Endothelial cell of umbilical vein (primary cell): ENCODE results near the gene COL5A1. TPM values are rescaled to one million over a fixed set of nuclear protein-coding genes. Genes with fewer than 3 reads are reported as not detected.

Experiments used
- BruUV-seq: library from RNA; stranded (reverse); fragments of 400-500 nt; replicated peaks from 2 replicates; lab custom pipeline; 2021; lab: Mats Ljungman, UMichigan
- CTCF ChIA-PET: fragments of 300-600, 350-600 bp; sonication (Branson Sonifier 250); formaldehyde crosslinking; loops from one replicate; lab custom pipeline; 2021; ENCODE audit warnings: antibody characterized with exemption, inconsistent platforms; lab: Charles Lee
- POLR2A ChIA-PET: fragments of 300-600, 350-600 bp; sonication (Branson Sonifier 250); formaldehyde crosslinking; loops from one replicate; lab custom pipeline; 2021; ENCODE audit warnings: antibody characterized with exemption, inconsistent platforms; lab: Charles Lee
- DNase-seq: peaks from one replicate; pipeline ENCODE4 v3.0.0-alpha.2; 2011; ENCODE audit warnings: low read depth, low spot score
- FAIRE-seq: peaks from 2 replicates; lab custom pipeline; 2011; peaks lifted over from hg19 to GRCh38; lab: Jason Lieb, UNC
- H2AFZ ChIP-seq: 2 replicates; pipeline ENCODE4 v1.6.0; 2012; ENCODE audit warnings: low read depth, low read length, control low read depth, inconsistent platforms
- H3K27ac ChIP-seq: 2 replicates; pipeline ENCODE4 v1.5.1; 2011; ENCODE audit warnings: low read depth, mild to moderate bottlenecking, control low read depth, low read length, moderate library complexity; ENCODE audit not compliant: insufficient read depth
- H3K27me3 ChIP-seq, 2 experiments: 2 replicates each; pipeline versions ENCODE4 v1.6.0 to v1.6.1; 2011; ENCODE audit warnings: low read length in 2 of 2, mixed read lengths in 1 of 2; ENCODE audit not compliant: control insufficient read depth in 2 of 2, insufficient read depth in 2 of 2
- H3K36me3 ChIP-seq, 2 experiments: 2 replicates in 1 of 2; 3 replicates in 1 of 2; pipeline ENCODE4 v1.5.1; 2011; ENCODE audit warnings: low read length in 2 of 2, mild to moderate bottlenecking in 1 of 2, moderate library complexity in 1 of 2; ENCODE audit not compliant: control insufficient read depth in 2 of 2, insufficient read depth in 2 of 2; ENCODE audit errors: extremely low read depth in 1 of 2
- H3K4me1 ChIP-seq: 3 replicates; pipeline ENCODE4 v1.5.1; 2011; ENCODE audit warnings: mild to moderate bottlenecking, low read length; ENCODE audit not compliant: control insufficient read depth, insufficient read depth; ENCODE audit errors: extremely low read depth
- H3K4me2 ChIP-seq: 2 replicates; pipeline ENCODE4 v1.6.1; 2011; ENCODE audit warnings: low read length, control low read depth, mixed read lengths; ENCODE audit not compliant: insufficient read depth
- H3K4me3 ChIP-seq, 3 experiments: fragments of 200-600 bp in 1 of 3; sonication (generic), shearing (Covaris generic) in 1 of 3; replicated peaks in 1 of 3; 2 replicates each; pipeline ENCODE4 v1.5.1; 2011 to 2016; ENCODE audit warnings: control low read depth in 3 of 3, low read length in 3 of 3, mild to moderate bottlenecking in 2 of 3, inconsistent platforms in 1 of 3, low read depth in 1 of 3, moderate library complexity in 1 of 3; ENCODE audit not compliant: insufficient read depth in 1 of 3
- H3K79me2 ChIP-seq: 2 replicates; pipeline ENCODE4 v1.6.0; 2012; ENCODE audit warnings: low read length, inconsistent platforms; ENCODE audit not compliant: control insufficient read depth, insufficient read depth
- H3K9ac ChIP-seq: replicated peaks from 2 replicates; pipeline ENCODE3; 2011; ENCODE audit warnings: low read length, control low read depth; ENCODE audit not compliant: insufficient read depth; ENCODE audit errors: extremely low read depth
- H3K9me1 ChIP-seq: replicated peaks from 3 replicates; pipeline ENCODE4 v1.6.0; 2011; ENCODE audit warnings: mild to moderate bottlenecking, low read length; ENCODE audit not compliant: control insufficient read depth, insufficient read depth; ENCODE audit errors: extremely low read depth
- H3K9me3 ChIP-seq: replicated peaks from 2 replicates; pipeline ENCODE4 v1.5.1; 2012; ENCODE audit warnings: low read length, inconsistent platforms; ENCODE audit not compliant: control insufficient read depth, insufficient read depth
- H4K20me1 ChIP-seq: replicated peaks from 2 replicates; pipeline ENCODE3; 2011; ENCODE audit warnings: mild to moderate bottlenecking, low read length; ENCODE audit not compliant: control insufficient read depth, insufficient read depth; ENCODE audit errors: extremely low read depth
- EZH2 ChIP-seq: IDR thresholded peaks from 2 replicates; pipeline ENCODE4 v1.6.1; 2012; ENCODE audit warnings: borderline replicate concordance, low read depth, mild to moderate bottlenecking, moderate library complexity, low read length, inconsistent platforms; ENCODE audit not compliant: severe bottlenecking
- MAX ChIP-seq: IDR thresholded peaks from 2 replicates; pipeline ENCODE4 v1.6.1; 2011; ENCODE audit not compliant: insufficient read depth, insufficient read length
- dilution Hi-C: fragments of 300-500 bp; cut with MboI; formaldehyde crosslinking; loops from one replicate; pipeline ENCODE4 v1.15.0; 2019; ENCODE audit warnings: low sequenced_read_pairs; ENCODE audit not compliant: extremely low pct_ligation_motif_present
- intact Hi-C: fragments of 100-400 bp; cut with micrococcal nuclease; formaldehyde crosslinking; loops from one replicate; pipeline ENCODE4 v1.10.0; 2022
- microRNA-seq: library from miRNA; unstranded; fragments of <30 nt; microRNA quantifications from one replicate; pipeline ENCODE4 v1.2.0, GENCODE V29; 2021; ENCODE audit warnings: borderline number of aligned reads, borderline replicate concordance
- polyA plus RNA-seq, 4 experiments: library from polyadenylated mRNA; depleted of rRNA in 3 of 4; stranded (reverse) in 3 of 4; unstranded in 1 of 4; fragments of >200 nt; gene quantifications; 2 replicates each; pipeline versions ENCODE4 v1.2.1 to v1.2.3, GENCODE V29; 2011 to 2012; ENCODE audit warnings: missing spikeins in 1 of 4
- small RNA-seq: library from RNA; depleted of rRNA; stranded (forward); fragments of <200 nt; gene quantifications from one replicate; pipeline ENCODE3, GENCODE V24; 2012; ENCODE audit warnings: low replicate concordance, low read depth; ENCODE audit not compliant: insufficient read depth, insufficient read length
- total RNA-seq: library from RNA; stranded (reverse); gene quantifications from 2 replicates; pipeline ENCODE4 v1.2.3, GENCODE V29; 2021

The COL5A1 gene
- total and polyA plus RNA-seq, 2 donors (not counting 3 experiments of a cell fraction or from before 2014, with no cell fraction given): 97.4 to 175 TPM

- no peaks in the 10 kb centered on the region for H3K9me1 ChIP-seq
- no peaks in the 10 kb centered on the region for H3K36me3 ChIP-seq
- H4K20me1 ChIP-seq: no peaks in the 10 kb centered on the region
- H3K4me2 ChIP-seq: no peak overlapping the region
- no peak for DNase-seq
- intact Hi-C loops (no loop called here), dilution Hi-C loops (no loop called here)
- no peak overlapping the region for H3K27ac ChIP-seq
- CTCF ChIA-PET: no interaction called here
- H2AFZ ChIP-seq: no peak overlapping the region
- no peak overlapping the region for H3K9ac ChIP-seq
- POLR2A ChIA-PET: no interaction called here
- H3K79me2 ChIP-seq: no peaks in the 10 kb centered on the region
- FAIRE-seq: no peak
- TF ChIP-seq EZH2 (no peak), MAX (no peak)
- H3K9me3 ChIP-seq: no peaks in the 10 kb centered on the region
- H3K4me1 ChIP-seq: peaks cover 22% of the 10 kb centered on the region
- BruUV-seq: no TSS peak
- peaks cover 0 to under 1% of the 10 kb centered on the region in 2 experiments for H3K27me3 ChIP-seq
- H3K4me3 ChIP-seq: no peak overlapping the region
These were observed 251.3 kb downstream of the COL5A1 start for GRCh38 chr9:134892820-134893420.

Small RNA genes lying within 50 kb of the gene (microRNA-seq; reads per million reads assigned to microRNA genes)
- not detected for gene MIR3689A
- gene MIR3689B: not detected
- not detected for gene MIR3689C
- not detected for gene MIR3689D1
- gene MIR3689D2: not detected
- not detected for gene MIR3689E
- gene MIR3689F: not detected

Small RNA genes lying within 50 kb of the gene (small RNA-seq; reads per million reads assigned to genes)
- gene AL603650.1 (not detected), gene MIR3689A (not detected), gene MIR3689B (not detected), gene MIR3689C (not detected), gene MIR3689D1 (not detected), gene MIR3689D2 (not detected), gene MIR3689E (not detected), gene MIR3689F (not detected)

Other genes with a start within 250 kb of the COL5A1 start
- not detected in 2 replicates for gene FCN2, start 239.0 kb downstream of the COL5A1 start, total RNA-seq
- gene FCN2, start 239.0 kb downstream of the COL5A1 start, polyA plus RNA-seq: not detected in 2 replicates